Measurements from ENCODE around the gene RAB37.
A peak's percentile ranks its signal among the peaks of the same experiment; 100 is the strongest.

The RAB37 gene

GRCh38 chr17:74736513-74737298, at the start of gene RAB37:
RAB37 (plus strand) TSS chr17:74737256; CDS start chr17:74737273, 17 bp downstream.
- peaks cover 54% of the 10 kb centered on the region for H3K4me1 Mint-ChIP-seq
- peak within 1 kb of the TSS; percentile 88 for H3K4me3 Mint-ChIP-seq
- H3K36me3 Mint-ChIP-seq, result no peaks in the 10 kb centered on the region

GRCh38 chr17:74687886-74688285, 49.2 kb upstream of the RAB37 start:
- Mint-ChIP-seq H3K9me3 (no peaks in the 10 kb centered on the region), H3K27me3 (peaks cover 1% of the 10 kb centered on the region), H3K36me3 (no peaks in the 10 kb centered on the region), H3K4me1 (no peaks in the 10 kb centered on the region), H3K27ac (no peak overlapping the region), H3K4me3 (no peak overlapping the region)

More at GRCh38 chr17:74736513-74737298, at the start of gene RAB37:
- no peaks in the 10 kb centered on the region for H3K9me3 Mint-ChIP-seq
- peak within 1 kb of the TSS; percentile 46 for H3K27ac Mint-ChIP-seq
- no peaks in the 10 kb centered on the region for H3K27me3 Mint-ChIP-seq

GRCh38 chr17:74690409-74690825, 46.6 kb upstream of the RAB37 start:
- Mint-ChIP-seq H3K27ac (no peak overlapping the region), H3K27me3 (no peaks in the 10 kb centered on the region), H3K4me3 (no peak overlapping the region), H3K4me1 (no peaks in the 10 kb centered on the region), H3K9me3 (no peaks in the 10 kb centered on the region), H3K36me3 (no peaks in the 10 kb centered on the region)

GRCh38 chr17:74691151-74691550, 45.9 kb upstream of the RAB37 start:
- Mint-ChIP-seq H3K9me3 (no peaks in the 10 kb centered on the region), H3K27ac (no peak overlapping the region), H3K27me3 (no peaks in the 10 kb centered on the region)

GRCh38 chr17:74694081-74694480, 43.0 kb upstream of the RAB37 start:
- Mint-ChIP-seq H3K36me3 (no peaks in the 10 kb centered on the region), H3K27me3 (no peaks in the 10 kb centered on the region), H3K9me3 (no peaks in the 10 kb centered on the region), H3K4me3 (no peak overlapping the region), H3K4me1 (no peaks in the 10 kb centered on the region), H3K27ac (peak overlapping the region; percentile 47)

More at GRCh38 chr17:74691151-74691550, 45.9 kb upstream of the RAB37 start:
- Mint-ChIP-seq H3K4me3 (no peak overlapping the region), H3K4me1 (no peaks in the 10 kb centered on the region), H3K36me3 (no peaks in the 10 kb centered on the region)

GRCh38 chr17:74695629-74696028, 41.4 kb upstream of the RAB37 start:
- Mint-ChIP-seq H3K27ac (no peak overlapping the region), H3K4me1 (no peaks in the 10 kb centered on the region), H3K27me3 (no peaks in the 10 kb centered on the region), H3K4me3 (no peak overlapping the region), H3K9me3 (no peaks in the 10 kb centered on the region), H3K36me3 (no peaks in the 10 kb centered on the region)

- no peaks in the 10 kb centered on the region for H3K27me3 Mint-ChIP-seq
- H3K4me3 Mint-ChIP-seq, result no peak overlapping the region
- H3K27ac Mint-ChIP-seq, result no peak overlapping the region
- no peaks in the 10 kb centered on the region for H3K4me1 Mint-ChIP-seq
- no peaks in the 10 kb centered on the region for H3K9me3 Mint-ChIP-seq
- H3K36me3 Mint-ChIP-seq, result no peaks in the 10 kb centered on the region
Measured at GRCh38 chr17:74697515-74697914, 39.5 kb upstream of the RAB37 start.

GRCh38 chr17:74698069-74698468, 39.0 kb upstream of the RAB37 start:
- Mint-ChIP-seq H3K4me3 (no peak overlapping the region), H3K27ac (no peak overlapping the region), H3K27me3 (no peaks in the 10 kb centered on the region), H3K9me3 (no peaks in the 10 kb centered on the region), H3K4me1 (no peaks in the 10 kb centered on the region), H3K36me3 (no peaks in the 10 kb centered on the region)

GRCh38 chr17:74699236-74699635, 37.8 kb upstream of the RAB37 start:
- Mint-ChIP-seq H3K4me3 (no peak overlapping the region), H3K4me1 (no peaks in the 10 kb centered on the region), H3K36me3 (no peaks in the 10 kb centered on the region), H3K27me3 (no peaks in the 10 kb centered on the region), H3K27ac (no peak overlapping the region), H3K9me3 (no peaks in the 10 kb centered on the region)

- Mint-ChIP-seq H3K27ac (peak overlapping the region; percentile 14), H3K9me3 (no peaks in the 10 kb centered on the region), H3K4me1 (no peaks in the 10 kb centered on the region), H3K36me3 (no peaks in the 10 kb centered on the region), H3K4me3 (no peak overlapping the region), H3K27me3 (no peaks in the 10 kb centered on the region)
Measured at GRCh38 chr17:74702116-74702871, 34.8 kb upstream of the RAB37 start.

- Mint-ChIP-seq H3K27me3 (no peaks in the 10 kb centered on the region), H3K36me3 (no peaks in the 10 kb centered on the region), H3K9me3 (no peaks in the 10 kb centered on the region), H3K27ac (no peak overlapping the region), H3K4me3 (no peak overlapping the region), H3K4me1 (no peaks in the 10 kb centered on the region)
Measured at GRCh38 chr17:74703311-74703710, 33.7 kb upstream of the RAB37 start.

GRCh38 chr17:74704544-74704943, 32.5 kb upstream of the RAB37 start:
- Mint-ChIP-seq H3K36me3 (no peaks in the 10 kb centered on the region), H3K4me1 (no peaks in the 10 kb centered on the region), H3K27ac (no peak overlapping the region), H3K9me3 (no peaks in the 10 kb centered on the region), H3K27me3 (no peaks in the 10 kb centered on the region), H3K4me3 (no peak overlapping the region)

GRCh38 chr17:74711058-74711824, 25.8 kb upstream of the RAB37 start:
- H3K4me3 Mint-ChIP-seq, result no peak overlapping the region
- peaks cover 6% of the 10 kb centered on the region for H3K4me1 Mint-ChIP-seq
- H3K36me3 Mint-ChIP-seq, result peaks cover 2% of the 10 kb centered on the region
- no peak overlapping the region for H3K27ac Mint-ChIP-seq
- no peaks in the 10 kb centered on the region for H3K9me3 Mint-ChIP-seq
- no peaks in the 10 kb centered on the region for H3K27me3 Mint-ChIP-seq

- H3K27me3 Mint-ChIP-seq, result no peaks in the 10 kb centered on the region
- H3K27ac Mint-ChIP-seq, result peak overlapping the region; percentile 24
- peaks cover 6% of the 10 kb centered on the region for H3K4me1 Mint-ChIP-seq
- H3K4me3 Mint-ChIP-seq, result no peak overlapping the region
- peaks cover 2% of the 10 kb centered on the region for H3K36me3 Mint-ChIP-seq
- no peaks in the 10 kb centered on the region for H3K9me3 Mint-ChIP-seq
Measured at GRCh38 chr17:74712301-74712700, 24.8 kb upstream of the RAB37 start.

- peaks cover 2% of the 10 kb centered on the region for H3K36me3 Mint-ChIP-seq
- H3K27ac Mint-ChIP-seq, result peak within 1 kb of the TSS; percentile 24
- H3K4me1 Mint-ChIP-seq, result peaks cover 6% of the 10 kb centered on the region
- no peaks in the 10 kb centered on the region for H3K9me3 Mint-ChIP-seq
- H3K4me3 Mint-ChIP-seq, result no peak within 1 kb of the TSS
- no peaks in the 10 kb centered on the region for H3K27me3 Mint-ChIP-seq
Measured at GRCh38 chr17:74712756-74713155, 24.3 kb upstream of the RAB37 start, which contains the start of gene CD300LF. CD300LF (minus strand) TSS chr17:74712923; CDS start chr17:74712866, 57 bp downstream.
